Measurements from ENCODE around the gene ANO8.

Gene ANO8

GRCh38 chr19:17318966-17319365 lies 15.7 kb downstream of the ANO8 start:
- Histone ChIP-seq H3K27ac (no peak overlapping the region), H3K4me3 (no peak overlapping the region)

GRCh38 chr19:17314007-17314593 lies 20.6 kb downstream of the ANO8 start:
- Histone ChIP-seq H3K4me3 (no peak overlapping the region), H3K27ac (no peak overlapping the region)

- no peak overlapping the region for H3K4me3 ChIP-seq
- peak overlapping the region in 2 of 21 experiments; percentile 22 to 49 for H3K27ac ChIP-seq
These were observed 22.2 kb downstream of the ANO8 start for GRCh38 chr19:17312189-17313113.

DNA sequence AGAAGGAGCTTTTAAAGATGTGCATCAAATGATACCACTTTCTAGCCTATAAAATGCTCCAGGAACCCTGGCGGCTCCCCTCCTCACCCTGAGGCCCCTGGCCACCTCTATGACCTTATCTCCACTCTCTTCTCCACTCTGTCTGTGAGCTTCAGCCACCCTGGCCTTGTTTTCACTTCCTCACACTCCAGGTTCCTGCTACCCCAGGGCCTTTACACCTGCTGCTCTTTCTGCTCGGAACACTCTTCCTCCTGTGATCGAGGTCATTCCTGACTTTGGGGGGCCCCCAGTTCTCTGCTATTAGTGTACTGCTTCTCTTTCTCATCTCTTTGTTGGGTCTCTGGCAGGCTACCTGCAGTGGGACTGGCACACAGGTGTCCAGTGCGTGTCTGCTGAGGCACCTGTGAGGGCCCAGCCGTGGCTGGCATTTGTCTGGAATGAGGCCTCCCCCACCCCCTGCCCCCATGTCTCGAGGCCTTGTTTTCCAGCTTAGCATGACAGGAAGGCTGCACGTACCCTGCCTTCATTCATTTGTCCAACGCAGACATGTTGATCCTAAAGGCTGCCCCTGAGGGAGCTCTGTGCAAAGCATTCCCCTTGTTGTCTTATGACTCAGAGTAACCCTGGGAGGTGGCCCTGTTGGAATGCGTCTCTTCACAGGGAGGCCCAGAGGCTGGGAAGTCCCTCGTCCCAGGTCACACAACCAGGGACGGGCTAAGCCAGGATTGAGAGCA lies 23.0 kb downstream of the ANO8 start:
- Histone ChIP-seq H3K27ac (peak overlapping the region in 2 of 21 experiments; percentile 22 to 49), H3K4me3 (no peak overlapping the region)

DNA sequence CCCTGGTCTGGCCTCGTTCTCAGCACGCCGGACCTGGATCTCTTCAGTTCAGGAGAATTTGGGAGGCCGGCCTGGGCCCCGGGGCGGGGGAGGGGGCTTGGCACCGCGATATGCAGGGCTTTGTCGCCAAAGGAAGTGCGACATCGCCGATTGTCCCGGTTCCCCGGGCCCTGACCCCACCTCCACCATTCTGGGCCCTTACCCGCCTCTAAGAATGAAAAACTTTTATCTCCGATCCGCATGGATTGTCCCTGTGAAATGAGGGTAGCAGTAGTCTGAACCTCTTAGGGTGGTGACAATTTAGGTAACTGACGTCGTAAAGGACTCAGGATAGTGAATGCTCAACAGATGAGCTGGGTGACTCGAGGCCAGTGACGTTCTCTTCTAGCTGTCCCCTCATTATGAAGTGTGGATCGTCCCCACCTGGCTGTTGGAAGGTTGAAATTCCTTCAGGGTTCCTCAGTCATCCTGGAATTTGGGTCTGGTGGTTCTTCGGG lies 24.6 kb downstream of the ANO8 start:
- H3K27ac ChIP-seq = peak overlapping the region; percentile 65 to 96 (median 88)
- H3K4me3 ChIP-seq = peak overlapping the region; percentile 61 to 97 (median 90)

- Histone ChIP-seq H3K27ac (peak within 1 kb of the TSS; percentile 65 to 96 (median 88)), H3K4me3 (peak within 1 kb of the TSS; percentile 61 to 97 (median 90))
These were observed 25.3 kb downstream of the ANO8 start, which contains the start of gene DDA1 for GRCh38 chr19:17309198-17309964. DDA1 (plus strand) TSS chr19:17309563; CDS start chr19:17309655, 92 bp downstream.

DNA sequence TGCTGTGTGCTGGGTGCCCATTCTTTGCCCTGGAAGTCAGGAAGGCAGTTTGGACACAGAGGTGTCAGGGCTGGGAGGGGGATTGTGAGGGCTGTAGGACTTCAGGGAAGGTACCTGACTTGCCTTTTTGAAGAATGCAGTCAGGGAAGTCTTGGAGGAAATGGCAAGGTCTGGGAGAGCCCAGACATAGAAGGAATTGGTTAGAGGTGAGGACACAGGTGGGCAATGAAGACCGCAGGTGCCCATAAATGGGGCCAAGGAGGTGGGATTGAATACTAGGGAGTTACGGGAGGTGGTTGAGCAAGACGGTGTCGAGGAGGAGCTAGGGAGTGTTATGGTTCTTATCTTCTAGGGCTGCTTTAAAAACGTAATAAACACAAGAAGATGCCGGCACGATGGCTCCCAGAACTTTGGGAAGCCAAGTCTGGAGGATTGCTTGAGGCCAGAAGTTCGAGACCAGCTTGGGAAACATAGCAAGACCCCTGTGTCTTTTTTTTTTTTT lies 26.7 kb downstream of the ANO8 start:
- no peak overlapping the region for H3K27ac ChIP-seq
- H3K4me3 ChIP-seq = no peak overlapping the region

- Histone ChIP-seq H3K27ac (peak overlapping the region in 20 of 21 experiments; percentile 68 to 94 (median 88)), H3K4me3 (peak overlapping the region; percentile 47 to 72 (median 57))
These were observed 28.4 kb downstream of the ANO8 start for GRCh38 chr19:17306285-17306714.

DNA sequence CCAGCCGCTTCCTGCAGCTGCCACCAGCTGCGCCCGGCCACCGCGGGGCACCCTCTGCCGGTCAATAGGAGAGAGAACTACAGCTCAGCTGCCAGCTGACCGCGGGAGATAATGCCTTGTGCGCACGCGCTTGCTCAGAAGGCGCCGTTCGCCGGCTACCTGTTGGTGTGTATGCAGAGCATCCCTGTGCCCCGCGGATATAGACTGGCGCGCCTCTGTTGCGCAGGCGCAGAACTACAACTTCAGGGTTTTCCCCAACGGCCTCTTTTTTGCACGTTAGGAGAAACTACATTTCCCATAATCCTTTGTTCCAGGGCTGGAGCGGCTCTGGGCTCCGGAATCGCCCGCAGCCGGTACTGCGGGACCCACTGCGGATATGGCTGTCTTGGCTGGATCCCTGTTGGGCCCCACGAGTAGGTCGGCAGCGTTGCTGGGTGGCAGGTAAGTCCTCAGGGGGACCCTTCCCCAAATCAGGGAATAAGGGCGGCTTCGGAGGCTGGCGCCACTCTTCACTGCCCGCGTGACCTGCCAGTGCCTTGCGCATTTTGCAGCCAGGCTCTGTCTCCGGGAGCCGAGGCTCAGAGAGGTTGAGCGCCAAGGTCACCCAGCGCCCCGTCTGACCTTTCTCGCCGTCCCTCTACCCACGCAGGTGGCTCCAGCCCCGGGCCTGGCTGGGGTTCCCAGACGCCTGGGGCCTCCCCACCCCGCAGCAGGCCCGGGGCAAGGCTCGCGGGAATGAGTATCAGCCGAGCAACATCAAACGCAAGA lies 29.0 kb downstream of the ANO8 start, which contains the start of gene MRPL34:
TSS of gene MRPL34 (plus strand) at position 356 of the 768 bp plus-strand sequence. CDS start at position 377, 21 bp downstream.
- peak within 1 kb of the TSS; percentile 20 to 94 (median 88) for H3K27ac ChIP-seq
- peak within 1 kb of the TSS; percentile 47 to 72 (median 57) for H3K4me3 ChIP-seq

DNA sequence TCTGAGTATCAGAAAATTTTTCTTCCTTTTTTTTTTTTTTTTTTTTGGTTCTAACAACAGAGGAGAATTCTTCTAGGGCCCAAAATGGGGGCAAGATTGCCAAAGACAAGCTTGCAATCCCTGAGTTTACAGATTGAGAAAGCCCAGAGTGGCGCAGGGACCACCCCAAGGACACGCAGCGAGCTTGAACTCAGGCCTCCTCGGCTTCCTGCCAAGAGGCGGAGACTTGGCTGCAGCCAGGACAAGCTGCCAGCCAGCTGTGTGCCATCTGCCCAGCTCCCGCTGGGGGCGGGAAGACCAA lies 29.5 kb downstream of the ANO8 start:
- H3K4me3 ChIP-seq = peak overlapping the region; percentile 47 to 72 (median 57)

DNA sequence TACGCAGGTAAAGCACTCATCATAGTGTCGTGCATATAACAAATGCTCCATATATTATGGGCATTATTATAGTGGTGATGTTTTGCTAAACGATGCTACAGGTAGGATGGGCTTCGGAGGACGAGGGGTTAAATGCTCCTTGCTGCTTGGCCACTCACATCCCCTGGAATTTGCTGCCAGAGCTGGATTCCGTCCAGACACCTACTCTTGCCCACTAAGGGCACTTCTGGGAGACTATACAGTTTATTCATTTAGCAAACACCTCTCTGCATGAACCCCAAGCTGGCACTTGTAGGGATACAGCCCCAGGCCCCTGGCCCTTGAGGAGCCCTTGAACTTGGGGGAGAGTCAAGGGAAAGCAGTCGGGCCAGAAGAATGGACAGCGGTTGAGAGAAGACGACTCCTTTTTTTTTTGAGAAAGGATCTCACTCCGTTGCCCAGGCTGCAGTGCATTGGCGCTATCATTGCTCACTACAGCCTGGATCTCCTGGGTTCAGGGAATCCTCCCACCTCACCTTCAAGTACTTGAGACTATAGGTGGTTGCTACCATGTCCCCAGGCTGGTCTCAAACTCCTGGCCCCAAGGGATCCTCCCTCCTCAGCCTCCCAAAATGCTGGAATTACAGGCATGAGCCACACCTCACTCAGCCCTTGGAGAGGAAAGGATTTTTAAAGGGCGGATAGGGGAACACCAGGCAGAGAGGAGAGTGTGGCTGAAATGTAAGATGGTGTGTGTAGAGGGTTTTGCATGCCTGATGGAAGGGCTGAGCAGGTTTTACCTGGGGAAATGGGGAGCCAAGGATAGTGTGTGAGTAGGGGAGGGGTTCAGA lies 30.1 kb downstream of the ANO8 start:
- H3K4me3 ChIP-seq = peak overlapping the region in 1 of 7 experiments; percentile 50

More for the DNA sequence above, 29.5 kb downstream of the ANO8 start:
- peak overlapping the region in 16 of 21 experiments; percentile 68 to 94 (median 88) for H3K27ac ChIP-seq

DNA sequence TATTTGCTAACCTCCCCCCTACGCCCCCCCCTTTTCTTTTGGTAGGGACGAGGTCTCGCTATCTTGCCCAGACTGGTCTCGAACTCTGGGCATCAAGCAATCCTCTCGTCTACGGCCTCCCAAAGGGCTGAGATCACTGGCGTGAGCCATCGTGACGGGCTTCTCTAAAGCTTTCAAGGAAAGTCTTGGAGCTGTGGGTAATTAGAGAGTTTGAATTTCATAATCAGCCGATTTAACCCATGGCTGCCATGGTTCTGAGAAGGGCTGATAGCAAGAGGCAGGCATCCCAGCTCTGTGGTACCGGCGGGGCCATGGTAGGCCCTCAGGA lies 30.8 kb downstream of the ANO8 start:
- peak overlapping the region in 4 of 21 experiments; percentile 64 to 87 (median 80) for H3K27ac ChIP-seq
- H3K4me3 ChIP-seq = no peak overlapping the region

More for the DNA sequence above, 30.1 kb downstream of the ANO8 start:
- H3K27ac ChIP-seq = peak overlapping the region in 14 of 21 experiments; percentile 75 to 94 (median 90)

GRCh38 chr19:17303167-17303939 lies 31.3 kb downstream of the ANO8 start, which contains the start of gene ABHD8:
ABHD8 (minus strand) TSS chr19:17303425; CDS start chr19:17301616, 1,809 bp downstream.
- Histone ChIP-seq H3K27ac (peak within 1 kb of the TSS in 20 of 21 experiments; percentile 2 to 89 (median 76)), H3K4me3 (peak within 1 kb of the TSS; percentile 44 to 86 (median 78))

DNA sequence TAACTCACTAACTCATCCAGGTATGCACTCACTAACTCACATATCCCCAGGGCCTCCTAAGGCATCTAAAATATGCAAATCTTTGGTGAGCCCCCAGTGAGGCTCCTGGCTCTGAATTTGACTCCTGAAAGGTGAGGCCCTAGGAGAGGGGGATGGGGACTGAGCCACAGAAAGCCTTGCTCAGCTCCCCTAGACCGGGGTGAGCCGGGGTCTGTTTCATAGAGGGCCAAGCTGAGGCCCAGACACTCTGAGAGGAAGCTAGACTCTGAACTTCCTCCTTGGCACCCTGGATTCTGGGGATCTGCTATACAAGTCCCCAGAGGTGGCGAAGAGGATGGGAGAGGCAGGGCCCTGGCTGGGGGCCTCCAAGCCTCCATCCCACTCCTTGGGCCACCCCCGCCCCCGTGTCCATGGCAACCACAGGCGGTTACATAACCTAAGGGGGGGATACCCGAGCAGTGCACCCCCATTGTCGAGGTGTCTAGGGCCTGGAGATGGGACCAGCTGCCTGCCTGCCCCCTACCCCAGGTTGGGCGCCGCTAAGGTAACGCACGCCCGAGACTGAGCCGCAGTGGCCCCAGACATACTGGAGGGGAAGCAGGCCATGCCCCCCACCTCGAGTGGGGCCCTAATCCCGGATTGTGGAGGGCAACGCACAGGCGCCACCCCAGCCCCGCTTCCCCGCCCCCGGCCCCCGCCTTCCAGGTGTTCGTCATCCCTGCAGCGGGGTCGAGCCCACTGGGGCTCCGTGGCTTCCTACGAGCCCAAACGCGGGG lies 32.1 kb downstream of the ANO8 start:
- Histone ChIP-seq H3K4me3 (peak overlapping the region; percentile 44 to 86 (median 78)), H3K27ac (peak overlapping the region in 20 of 21 experiments; percentile 2 to 89 (median 76))

DNA sequence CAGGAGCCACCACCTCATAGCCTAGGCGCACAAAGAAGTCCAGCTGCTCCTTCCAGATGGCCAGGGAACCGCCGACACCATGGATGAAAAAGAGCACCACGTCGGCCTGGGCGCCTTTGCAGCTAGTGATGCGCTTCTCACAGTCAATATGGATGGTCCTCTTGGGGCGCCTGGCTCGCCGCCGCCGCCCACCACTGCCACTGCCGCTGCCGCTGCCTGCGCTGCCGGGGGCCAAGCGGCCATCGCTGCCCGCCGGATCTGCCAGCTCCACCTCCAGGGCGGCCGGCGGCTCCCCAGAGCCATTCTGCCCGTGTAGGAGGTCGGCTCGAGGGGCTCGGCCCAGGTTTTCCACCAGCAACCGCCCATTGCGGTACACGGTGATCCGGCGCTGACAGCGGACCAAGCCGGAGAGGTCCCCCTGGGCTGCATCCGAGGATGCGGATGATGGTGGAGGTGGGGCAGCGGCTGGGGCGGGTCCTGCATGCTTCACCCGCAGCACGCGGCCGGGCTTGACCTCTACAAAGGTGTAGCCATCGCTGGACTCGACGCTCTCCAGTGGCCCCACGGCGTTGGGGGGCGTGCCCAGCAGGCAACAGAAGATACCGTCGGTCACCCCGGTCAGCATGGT lies 33.5 kb downstream of the ANO8 start:
- Histone ChIP-seq H3K27ac (no peak overlapping the region), H3K4me3 (no peak overlapping the region)

Data from skin epidermis (tissue), 12 donors.